ENCODE measurements around the gene BCL11B.

DNA sequence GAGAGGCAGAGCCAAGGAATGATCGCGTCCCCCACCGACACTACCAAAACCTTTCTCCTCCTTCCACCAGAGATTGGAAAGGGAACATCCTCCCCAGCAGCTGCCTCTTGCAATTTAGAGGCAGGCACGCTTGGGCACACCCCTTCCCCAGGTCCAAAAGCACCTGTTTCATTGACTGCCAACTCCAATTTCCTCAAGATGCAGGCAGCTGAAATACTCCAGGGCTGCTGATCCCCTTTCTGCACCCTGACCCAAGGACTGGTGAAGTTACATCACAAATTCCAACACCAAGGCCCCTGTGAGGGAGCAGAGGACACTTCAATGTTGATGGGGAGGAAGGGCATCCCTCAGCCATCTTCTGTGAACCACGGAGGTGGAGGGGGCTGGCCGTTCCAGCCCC, 33.8 kb downstream of the BCL11B start:
- TF ChIP-seq, protein P1, sequence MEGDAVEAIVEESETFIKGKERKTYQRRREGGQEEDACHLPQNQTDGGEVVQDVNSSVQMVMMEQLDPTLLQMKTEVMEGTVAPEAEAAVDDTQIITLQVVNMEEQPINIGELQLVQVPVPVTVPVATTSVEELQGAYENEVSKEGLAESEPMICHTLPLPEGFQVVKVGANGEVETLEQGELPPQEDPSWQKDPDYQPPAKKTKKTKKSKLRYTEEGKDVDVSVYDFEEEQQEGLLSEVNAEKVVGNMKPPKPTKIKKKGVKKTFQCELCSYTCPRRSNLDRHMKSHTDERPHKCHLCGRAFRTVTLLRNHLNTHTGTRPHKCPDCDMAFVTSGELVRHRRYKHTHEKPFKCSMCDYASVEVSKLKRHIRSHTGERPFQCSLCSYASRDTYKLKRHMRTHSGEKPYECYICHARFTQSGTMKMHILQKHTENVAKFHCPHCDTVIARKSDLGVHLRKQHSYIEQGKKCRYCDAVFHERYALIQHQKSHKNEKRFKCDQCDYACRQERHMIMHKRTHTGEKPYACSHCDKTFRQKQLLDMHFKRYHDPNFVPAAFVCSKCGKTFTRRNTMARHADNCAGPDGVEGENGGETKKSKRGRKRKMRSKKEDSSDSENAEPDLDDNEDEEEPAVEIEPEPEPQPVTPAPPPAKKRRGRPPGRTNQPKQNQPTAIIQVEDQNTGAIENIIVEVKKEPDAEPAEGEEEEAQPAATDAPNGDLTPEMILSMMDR (IDR thresholded peaks at IDR 0.05; ENCODE audit: low read length), result no peak
- TF ChIP-seq EZH2 (IDR thresholded peaks at IDR 0.05; ENCODE audit: borderline replicate concordance, low read length), result no peak
